ENCODE results near the gene VIM.

DNA sequence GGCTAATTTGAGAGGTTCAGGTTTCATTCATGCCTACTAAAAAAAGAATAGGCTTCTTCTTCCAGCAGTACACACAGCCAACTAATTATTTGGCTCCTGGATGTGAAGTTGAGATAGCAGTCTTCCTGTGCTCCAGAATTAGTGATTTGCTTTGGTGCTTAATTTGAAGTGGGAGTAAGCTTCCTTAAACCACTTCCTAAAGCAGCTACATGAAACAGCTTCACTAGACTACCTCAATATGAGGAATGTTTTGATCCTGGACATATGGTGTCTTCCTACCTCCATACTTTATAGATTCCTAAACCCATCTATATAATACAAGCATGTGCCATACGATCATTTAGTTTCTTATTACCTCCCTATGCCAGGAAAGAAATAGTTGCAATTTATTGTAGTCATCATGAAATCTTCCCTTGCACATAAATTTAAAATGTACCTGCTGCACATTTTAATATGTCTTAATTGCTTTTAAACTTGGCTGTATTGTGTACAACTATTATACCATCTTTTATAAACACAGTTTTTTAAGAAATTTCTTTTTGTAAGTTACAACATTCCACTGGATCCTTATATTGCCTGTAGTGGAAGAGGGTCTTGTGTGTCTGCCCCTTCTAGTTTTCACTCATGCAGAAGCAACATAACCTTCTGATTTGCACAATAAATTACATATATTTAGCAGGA is 8.6 kb downstream of the VIM start:
- TF ChIP-seq, protein P1, sequence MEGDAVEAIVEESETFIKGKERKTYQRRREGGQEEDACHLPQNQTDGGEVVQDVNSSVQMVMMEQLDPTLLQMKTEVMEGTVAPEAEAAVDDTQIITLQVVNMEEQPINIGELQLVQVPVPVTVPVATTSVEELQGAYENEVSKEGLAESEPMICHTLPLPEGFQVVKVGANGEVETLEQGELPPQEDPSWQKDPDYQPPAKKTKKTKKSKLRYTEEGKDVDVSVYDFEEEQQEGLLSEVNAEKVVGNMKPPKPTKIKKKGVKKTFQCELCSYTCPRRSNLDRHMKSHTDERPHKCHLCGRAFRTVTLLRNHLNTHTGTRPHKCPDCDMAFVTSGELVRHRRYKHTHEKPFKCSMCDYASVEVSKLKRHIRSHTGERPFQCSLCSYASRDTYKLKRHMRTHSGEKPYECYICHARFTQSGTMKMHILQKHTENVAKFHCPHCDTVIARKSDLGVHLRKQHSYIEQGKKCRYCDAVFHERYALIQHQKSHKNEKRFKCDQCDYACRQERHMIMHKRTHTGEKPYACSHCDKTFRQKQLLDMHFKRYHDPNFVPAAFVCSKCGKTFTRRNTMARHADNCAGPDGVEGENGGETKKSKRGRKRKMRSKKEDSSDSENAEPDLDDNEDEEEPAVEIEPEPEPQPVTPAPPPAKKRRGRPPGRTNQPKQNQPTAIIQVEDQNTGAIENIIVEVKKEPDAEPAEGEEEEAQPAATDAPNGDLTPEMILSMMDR (IDR thresholded peaks at IDR 0.05; ENCODE audit: poor library complexity), result no peak
- TF ChIP-seq EZH2 (IDR thresholded peaks at IDR 0.05; ENCODE audit: borderline replicate concordance) (no peak), EZH2phosphoT487 (IDR thresholded peaks at IDR 0.05; ENCODE audit: low read depth, severe bottlenecking, unreplicated experiment) (no peak)
